ENCODE results near the gene NSG2.

The NSG2 gene

GRCh38 chr5:174003795-174004194 is 41.7 kb upstream of the NSG2 start:
- TF ChIP-seq ZNF221 (tag by site-specific recombination; IDR thresholded peaks at IDR 0.05; ENCODE audit: borderline replicate concordance) (no peak), TCF7L2 (IDR thresholded peaks at IDR 0.05; ENCODE audit: borderline replicate concordance, low read depth, low read length) (no peak), ZNF155 (tag by site-specific recombination; IDR thresholded peaks at IDR 0.05) (no peak), ZNF623 (tag by site-specific recombination; IDR thresholded peaks at IDR 0.05) (no peak), GLI4 (tag by site-specific recombination; IDR thresholded peaks at IDR 0.05) (no peak), ZNF266 (tag by site-specific recombination; IDR thresholded peaks at IDR 0.05; ENCODE audit: low read depth) (no peak), YY2 (tag by site-specific recombination; IDR thresholded peaks at IDR 0.05) (no peak), ZNF169 (tag by site-specific recombination; IDR thresholded peaks at IDR 0.05) (no peak), ZNF214 (tag by site-specific recombination; IDR thresholded peaks at IDR 0.05; ENCODE audit: borderline replicate concordance) (no peak), ZNF148 (tag by site-specific recombination; IDR thresholded peaks at IDR 0.05; ENCODE audit: borderline replicate concordance) (no peak), ZSCAN30 (tag by site-specific recombination; IDR thresholded peaks at IDR 0.05) (no peak), ZNF280C (tag by site-specific recombination; IDR thresholded peaks at IDR 0.05) (no peak), ZNF157 (tag by site-specific recombination; IDR thresholded peaks at IDR 0.05) (no peak), ZNF560 (tag by site-specific recombination; IDR thresholded peaks at IDR 0.05; ENCODE audit: borderline replicate concordance) (no peak), ZNF112 (tag by site-specific recombination; IDR thresholded peaks at IDR 0.05) (no peak), ZNF624 (tag by site-specific recombination; IDR thresholded peaks at IDR 0.05) (no peak), KLF8 (tag by site-specific recombination; IDR thresholded peaks at IDR 0.05) (no peak), ZNF626 (tag by site-specific recombination; IDR thresholded peaks at IDR 0.05) (no peak), ZNF398 (tag by site-specific recombination; IDR thresholded peaks at IDR 0.05) (no peak)
- H3K9me3 ChIP-seq (ENCODE audit: control insufficient read depth, insufficient read depth, low read depth, low read length): no peaks in the 10 kb centered on the region
- H3K27ac ChIP-seq (ENCODE audit: extremely low read depth, low read depth, low read length): no peak overlapping the region
- POLR2A ChIA-PET: no interaction called here
- H3K36me3 ChIP-seq (ENCODE audit: control insufficient read depth in 2 of 2, insufficient read depth in 1 of 2, low read length in 2 of 2): no peaks in the 10 kb centered on the region
- no peak overlapping the region for H3K4me3 ChIP-seq (ENCODE audit: low read depth, low read length)
- no peaks in the 10 kb centered on the region for H3K4me1 ChIP-seq (ENCODE audit: control insufficient read depth, insufficient read depth, low read length)
- CTCF ChIA-PET: no interaction called here

- H3K36me3 ChIP-seq (ENCODE audit: control insufficient read depth in 2 of 2, insufficient read depth in 1 of 2, low read length in 2 of 2): no peaks in the 10 kb centered on the region
- no peaks in the 10 kb centered on the region for H3K4me1 ChIP-seq (ENCODE audit: control insufficient read depth, insufficient read depth, low read length)
- CTCF ChIA-PET: no interaction called here
- no peaks in the 10 kb centered on the region for H3K9me3 ChIP-seq (ENCODE audit: control insufficient read depth, insufficient read depth, low read depth, low read length)
- no peak overlapping the region for H3K27ac ChIP-seq (ENCODE audit: extremely low read depth, low read depth, low read length)
- POLR2A ChIA-PET: interaction anchor here (0.7 kb wide), 1 partner anchor 1402 kb away, joined by 3 read pairs; no protein-coding TSS in a partner anchor
- no peak overlapping the region for H3K4me3 ChIP-seq (ENCODE audit: low read depth, low read length)
- TF ChIP-seq ZNF48 (tag by site-specific recombination; IDR thresholded peaks at IDR 0.05) (no peak), ZNF521 (tag by site-specific recombination; IDR thresholded peaks at IDR 0.05) (no peak), ZNF768 (tag by site-specific recombination; IDR thresholded peaks at IDR 0.05) (no peak), HOXD13 (CRISPR knock-in tag; IDR thresholded peaks at IDR 0.05; ENCODE audit: borderline replicate concordance) (no peak), ZBTB17 (tag by site-specific recombination; IDR thresholded peaks at IDR 0.05) (no peak), BCL11B (tag by site-specific recombination; IDR thresholded peaks at IDR 0.05; ENCODE audit: low read depth) (no peak), ZNF423 (tag by site-specific recombination; IDR thresholded peaks at IDR 0.05) (no peak), BCL6B (tag by site-specific recombination; IDR thresholded peaks at IDR 0.05) (no peak), ZBTB7A (tag by site-specific recombination; IDR thresholded peaks at IDR 0.05; ENCODE audit: low read depth) (no peak), ZNF510 (tag by site-specific recombination; IDR thresholded peaks at IDR 0.05; ENCODE audit: insufficient replicate concordance) (no peak), ZBTB20 (tag by site-specific recombination; IDR thresholded peaks at IDR 0.05) (no peak), ZNF311 (tag by site-specific recombination; IDR thresholded peaks at IDR 0.05; ENCODE audit: borderline replicate concordance) (no peak)
Observed at GRCh38 chr5:174008922-174009321, 36.6 kb upstream of the NSG2 start.

All from HEK293 (cell line).